Measurements from ENCODE around the gene GMCL2.
"Not testable (repeated sequence)": the region's sequence is repeated elsewhere in the genome, so short reads cannot be mapped to it uniquely, and the experiment has no call there.

GMCL2 gene

DNA sequence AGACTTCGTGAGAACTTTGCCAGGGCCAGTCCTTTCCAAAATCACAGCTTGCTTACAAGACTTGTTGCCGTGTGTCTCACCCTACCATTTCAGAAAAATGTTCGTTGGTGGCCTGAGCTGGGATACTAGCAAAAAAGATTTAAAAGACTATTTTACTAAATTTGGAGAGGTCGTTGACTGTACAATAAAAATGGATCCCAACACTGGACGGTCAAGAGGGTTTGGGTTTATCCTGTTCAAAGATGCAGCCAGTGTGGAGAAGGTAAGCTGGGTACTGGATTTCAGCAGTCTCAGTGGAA lies 18.5 kb upstream of the GMCL2 start:
- no peak for DNase-seq

DNA sequence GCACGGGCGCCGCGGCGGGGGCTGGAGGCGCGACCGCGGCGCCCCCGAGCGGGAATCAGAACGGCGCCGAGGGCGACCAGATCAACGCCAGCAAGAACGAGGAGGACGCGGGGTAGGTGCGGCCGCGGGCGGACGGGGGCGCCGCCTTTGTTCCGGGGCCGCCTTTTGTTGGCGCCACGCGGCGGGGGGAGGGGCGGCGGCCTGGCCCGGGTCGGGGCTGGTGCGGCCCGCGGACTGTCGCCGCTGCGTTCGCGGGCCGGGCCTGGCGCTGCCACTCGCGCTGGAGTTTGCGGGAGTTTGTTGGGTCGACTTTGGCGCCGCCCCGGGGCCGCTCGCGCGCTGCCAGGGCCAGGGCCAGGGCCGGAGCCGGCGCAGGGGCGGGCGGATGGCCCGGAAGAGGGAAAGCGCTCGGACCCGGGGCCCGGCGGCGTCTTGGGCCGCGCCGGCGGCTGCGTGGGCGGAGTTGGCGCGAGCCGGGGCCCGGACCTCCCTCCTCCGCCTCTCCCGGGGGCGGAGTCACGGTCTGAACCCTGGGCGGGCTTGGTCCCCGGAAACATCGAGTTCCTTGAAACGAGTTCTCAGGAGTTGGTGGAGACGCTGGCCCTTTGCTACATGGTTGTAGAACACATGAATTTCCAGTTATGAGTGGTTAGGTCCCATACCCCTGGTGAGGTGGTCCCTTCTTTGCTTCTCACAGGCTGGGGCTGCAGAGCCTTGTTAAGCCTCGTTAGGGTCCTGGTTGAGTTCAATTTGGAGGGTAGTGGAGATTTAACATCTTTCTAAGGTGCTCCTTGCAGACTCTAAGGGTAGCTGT lies 18.0 kb upstream of the GMCL2 start:
- peak; percentile 43 to 49 (median 44) for DNase-seq

DNA sequence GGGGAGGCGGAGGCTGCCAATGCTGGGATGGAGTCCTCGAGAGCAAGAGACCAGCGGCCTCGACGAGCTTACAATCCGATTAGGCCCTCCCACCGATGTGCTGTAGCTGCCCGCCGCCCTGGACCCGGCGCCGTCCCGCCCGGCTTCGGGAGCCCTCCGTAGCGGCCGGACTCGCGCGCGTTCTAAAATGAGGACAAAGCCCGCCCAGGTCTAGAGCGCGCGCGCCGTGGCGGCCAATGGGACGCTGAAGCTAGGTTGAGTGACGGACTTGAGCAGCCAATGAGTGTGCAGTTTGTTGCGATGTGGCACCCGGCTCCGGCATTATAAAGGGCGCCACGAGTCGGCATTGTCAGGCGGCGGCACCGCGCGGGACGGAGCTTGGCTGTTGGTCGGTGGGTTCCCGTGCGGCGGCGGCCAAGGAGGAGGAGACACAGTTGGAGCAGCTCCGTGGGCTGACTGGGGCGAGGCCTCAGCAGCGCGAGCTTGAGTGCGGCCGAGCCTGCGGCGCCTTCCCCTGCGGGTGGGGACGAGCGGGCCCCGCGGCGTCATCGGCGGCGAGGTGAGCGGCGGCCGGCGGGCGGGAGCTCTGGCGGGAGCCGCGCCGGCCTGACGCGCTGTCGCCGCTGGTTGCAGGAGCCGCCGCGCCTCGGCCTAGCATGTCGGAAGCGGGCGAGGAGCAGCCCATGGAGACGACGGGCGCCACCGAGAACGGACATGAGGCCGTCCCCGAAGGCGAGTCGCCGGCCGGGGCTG lies 17.2 kb upstream of the GMCL2 start, which contains the start of gene HNRNPAB:
HNRNPAB (plus strand) TSS at position 352 of the 753 bp plus-strand sequence; CDS start at position 657, 305 bp downstream.
- DNase-seq = peak; percentile 86 to 92 (median 88)

DNA sequence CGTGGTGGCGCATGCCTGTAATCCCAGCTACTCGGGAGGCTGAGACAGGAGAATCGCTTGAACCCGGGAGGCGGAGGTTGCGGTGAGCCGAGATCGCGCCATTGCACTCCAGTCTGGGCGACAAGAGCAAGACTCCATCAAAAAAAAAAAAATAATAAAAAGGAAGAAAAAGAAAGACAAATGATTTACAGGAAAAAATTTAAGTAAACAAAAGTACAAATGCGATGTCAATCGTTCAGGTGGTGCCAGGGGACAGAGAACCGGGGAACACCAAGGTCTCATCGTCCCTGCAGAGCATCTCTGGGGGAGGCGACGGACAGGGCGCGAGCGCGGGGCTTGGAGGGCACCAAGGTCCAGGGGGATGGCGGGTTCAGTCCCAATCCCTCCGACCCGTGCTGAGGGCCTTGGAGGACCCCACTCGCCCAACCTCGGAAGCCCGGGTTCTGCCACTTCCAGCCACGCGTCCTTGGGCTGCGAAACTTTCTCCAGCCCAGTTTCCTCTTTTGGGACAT lies 16.6 kb upstream of the GMCL2 start:
- DNase-seq = peak in 1 of 4 experiments; percentile 29

DNA sequence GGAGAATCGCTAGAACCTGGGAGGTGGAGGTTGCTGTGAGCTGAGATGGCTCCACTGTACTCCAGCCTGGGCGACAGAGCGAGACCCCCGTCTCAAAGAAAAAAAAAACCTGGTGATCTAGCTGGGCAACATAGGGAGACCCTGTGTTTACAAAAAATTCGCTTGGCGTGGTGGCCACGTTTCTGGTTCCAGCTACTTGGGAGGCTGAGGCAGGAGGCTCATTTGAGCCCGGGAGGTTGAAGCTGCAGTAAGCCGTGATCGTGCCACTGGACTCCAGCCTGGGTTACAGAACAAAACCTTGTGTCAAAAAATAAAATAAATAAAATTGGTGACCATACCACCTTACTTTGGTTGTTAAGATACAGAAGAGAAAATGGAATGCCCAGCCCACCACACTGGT lies 15.4 kb upstream of the GMCL2 start:
- DNase-seq = no peak

DNA sequence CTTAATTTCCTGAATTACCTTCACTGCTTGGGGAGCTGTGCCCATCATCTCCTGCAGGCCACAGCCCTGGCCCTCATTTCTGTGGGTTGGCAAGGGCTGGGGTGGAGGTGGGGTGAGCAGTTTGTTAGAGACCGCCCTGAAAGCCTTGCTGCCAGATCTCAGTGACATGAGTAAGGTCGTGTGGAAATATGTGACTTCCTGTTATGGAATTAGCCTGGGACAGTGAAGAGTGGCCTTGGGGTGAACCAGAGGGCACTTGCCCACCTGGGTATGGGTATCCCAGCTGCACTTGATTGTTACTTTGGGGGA lies 14.7 kb upstream of the GMCL2 start:
- DNase-seq = no peak

DNA sequence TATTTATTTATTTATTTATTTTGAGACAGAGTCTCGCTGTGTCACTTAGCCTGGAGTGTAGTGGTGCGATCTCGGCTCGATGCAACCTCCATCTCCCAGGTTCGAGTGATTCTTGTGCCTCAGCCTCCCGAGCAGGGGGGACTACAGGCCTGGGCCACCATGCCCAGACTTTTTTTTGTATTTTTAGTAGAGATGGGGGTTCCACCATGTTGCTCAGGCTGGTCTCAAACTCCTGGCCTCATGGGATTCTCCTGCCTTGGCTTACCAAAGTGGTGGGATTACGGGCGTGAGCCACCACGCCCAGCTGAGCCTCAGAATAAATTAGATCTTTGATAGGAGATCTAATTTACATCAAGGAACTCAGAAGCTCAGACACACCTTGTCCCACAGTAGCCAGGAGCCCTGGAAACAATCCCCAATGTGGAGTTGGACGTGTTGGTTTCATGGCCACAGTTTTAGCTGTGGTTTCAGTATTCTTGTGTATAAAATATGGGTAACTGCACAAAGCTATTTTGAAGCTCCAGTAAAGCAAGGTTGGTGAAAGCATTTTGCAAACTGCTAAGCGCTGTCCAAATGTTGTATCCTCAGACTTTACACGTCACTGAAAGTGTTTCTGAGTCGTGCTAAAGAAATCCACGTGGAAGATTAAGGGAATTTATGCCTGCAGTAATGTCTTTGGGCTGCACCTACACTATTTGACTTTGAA lies 14.2 kb upstream of the GMCL2 start:
- DNase-seq = no peak

DNA sequence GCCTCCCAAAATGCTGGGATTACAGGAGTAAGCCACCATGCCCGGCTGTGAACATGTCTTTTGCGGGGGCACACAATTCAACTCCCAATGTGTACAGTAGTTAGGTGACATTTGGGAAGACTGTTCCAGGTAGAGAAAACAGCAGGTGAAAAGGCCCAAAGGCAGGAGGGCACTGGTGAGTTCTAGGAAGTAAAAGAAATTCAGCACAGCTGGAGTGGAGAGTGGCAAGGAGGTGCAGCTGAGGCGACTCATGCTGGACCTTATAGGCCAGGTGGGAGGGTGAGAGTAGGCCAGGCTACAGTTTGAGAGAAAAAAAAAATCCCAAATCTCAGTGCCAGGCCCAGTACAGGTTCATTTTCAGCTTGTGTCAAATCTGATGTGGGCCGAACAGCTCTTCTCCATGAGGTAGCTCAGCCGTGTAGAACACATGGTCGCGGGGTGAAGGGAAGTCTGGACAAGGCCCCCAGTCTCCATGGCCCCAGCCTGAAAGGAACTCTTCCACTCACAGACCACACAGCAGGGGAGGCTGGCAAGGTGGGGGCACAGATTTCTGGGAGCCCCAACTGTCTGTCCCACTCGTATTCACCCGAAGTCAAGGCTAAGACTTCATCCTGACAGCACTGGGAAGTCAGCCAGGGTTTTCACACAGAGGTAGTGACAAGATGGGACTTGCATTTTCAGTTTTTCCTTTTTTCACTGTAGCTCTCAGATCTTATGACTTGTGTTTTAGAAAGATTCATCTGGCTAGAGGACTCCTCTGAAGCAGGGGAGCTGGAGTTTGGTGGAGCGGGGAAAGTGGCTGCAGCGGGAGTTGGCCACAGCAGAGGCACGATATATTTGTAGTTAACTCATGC lies 12.6 kb upstream of the GMCL2 start:
- no peak for DNase-seq

DNA sequence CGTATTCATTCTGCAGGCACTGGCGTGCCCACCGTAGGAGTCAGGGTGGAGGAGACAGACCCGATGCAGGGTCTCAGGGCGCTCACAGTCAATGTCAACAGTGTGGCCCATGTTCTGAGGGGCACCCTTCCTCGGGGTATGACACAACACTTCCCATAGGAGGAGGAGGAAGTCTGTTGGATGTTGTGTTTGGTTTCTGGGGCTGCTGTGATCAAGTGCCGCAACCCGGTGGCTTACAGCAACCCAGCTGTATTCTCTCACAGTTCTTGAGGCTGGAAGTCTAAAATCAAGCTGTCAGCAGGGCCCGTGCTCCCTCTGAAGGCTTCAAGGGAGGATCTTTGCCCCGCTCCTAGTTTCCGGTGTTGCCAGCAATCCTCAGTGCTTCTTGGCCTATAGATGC lies 11.5 kb upstream of the GMCL2 start:
- DNase-seq = no peak

DNA sequence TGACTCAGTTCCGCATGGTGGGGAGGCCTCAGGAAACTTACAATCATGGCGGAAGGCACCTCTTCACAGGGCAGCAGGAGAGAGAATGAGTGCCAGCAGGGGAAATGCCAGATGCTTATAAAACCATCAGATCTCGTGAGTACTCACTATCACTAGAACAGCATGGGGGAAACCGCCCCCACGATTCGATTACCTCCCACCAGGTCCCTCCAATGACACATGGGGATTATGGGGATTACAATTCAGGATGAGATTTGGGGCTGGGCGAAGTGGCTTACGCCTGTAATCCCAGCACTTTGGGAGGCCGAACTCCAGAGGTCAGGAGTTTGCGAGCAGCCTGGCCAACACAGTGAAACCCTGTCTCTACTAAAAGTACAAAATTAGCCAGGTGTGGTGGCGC lies 11.0 kb upstream of the GMCL2 start:
- not testable (repeated sequence) for DNase-seq

DNA sequence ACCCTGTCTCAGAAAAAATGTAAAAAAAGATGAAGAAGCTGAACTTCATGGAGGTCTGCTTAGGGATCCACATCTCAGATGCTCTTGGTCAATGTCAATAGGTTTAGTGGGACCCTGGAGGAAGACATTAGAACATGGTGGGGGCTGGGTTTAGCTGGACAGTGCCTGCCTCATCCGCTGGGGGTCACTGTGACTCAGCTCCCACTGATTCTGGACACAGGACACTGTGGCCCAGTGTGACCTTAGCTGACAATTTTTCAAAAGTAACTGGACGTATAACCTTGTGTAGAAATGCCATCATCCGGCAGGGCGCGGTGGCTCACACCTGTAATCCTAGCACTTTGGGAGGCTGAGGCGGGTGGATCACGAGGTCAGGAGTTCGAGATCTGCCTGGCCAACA lies 9.8 kb upstream of the GMCL2 start:
- no peak for DNase-seq

DNA sequence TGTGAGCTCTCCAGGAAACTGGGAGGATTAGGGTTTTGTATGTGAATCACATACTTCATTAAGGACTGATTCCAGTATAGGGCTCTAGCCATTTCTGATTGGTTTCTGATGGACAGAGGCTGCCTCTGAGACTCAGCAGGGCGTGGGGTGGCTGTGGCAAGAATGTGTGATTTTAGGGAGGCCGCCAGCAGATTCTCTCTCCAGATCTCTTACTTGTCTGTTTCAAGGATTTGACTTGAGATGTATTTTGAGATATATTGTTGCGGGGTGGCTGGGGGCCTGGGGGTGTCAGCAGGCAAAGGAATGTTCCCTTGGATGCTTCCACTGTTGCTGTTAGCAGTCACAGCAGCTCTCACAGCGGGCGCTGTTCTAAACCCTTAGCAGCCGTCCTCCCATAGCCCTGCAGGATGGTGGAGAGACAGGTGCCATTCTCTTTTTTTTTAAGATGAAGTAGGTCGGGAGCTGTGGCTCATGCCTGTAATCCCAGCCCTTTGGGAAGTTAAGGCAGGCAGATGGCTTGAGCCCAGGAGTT lies 9.2 kb upstream of the GMCL2 start:
- no peak for DNase-seq

DNA sequence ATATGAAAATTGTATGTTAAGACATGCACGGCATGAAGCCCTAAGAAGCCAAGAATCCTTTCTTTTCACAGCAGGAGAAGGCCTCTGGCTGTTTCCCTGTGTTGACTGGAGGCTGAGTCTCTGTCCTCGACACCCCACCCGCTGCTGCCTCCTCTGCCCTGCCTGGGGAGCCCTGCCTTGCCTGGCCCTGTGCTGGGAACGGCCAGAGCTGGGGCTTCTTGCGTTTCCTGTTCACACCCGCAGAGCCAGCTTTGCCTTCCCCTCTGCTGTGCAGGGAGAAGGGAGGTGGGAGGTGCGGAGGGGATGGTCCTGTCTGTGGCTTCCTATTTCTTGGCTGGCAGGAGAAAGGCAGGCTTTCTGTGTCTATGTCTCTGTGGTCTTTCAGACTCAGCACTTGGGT lies 6.9 kb upstream of the GMCL2 start:
- DNase-seq = no peak

DNA sequence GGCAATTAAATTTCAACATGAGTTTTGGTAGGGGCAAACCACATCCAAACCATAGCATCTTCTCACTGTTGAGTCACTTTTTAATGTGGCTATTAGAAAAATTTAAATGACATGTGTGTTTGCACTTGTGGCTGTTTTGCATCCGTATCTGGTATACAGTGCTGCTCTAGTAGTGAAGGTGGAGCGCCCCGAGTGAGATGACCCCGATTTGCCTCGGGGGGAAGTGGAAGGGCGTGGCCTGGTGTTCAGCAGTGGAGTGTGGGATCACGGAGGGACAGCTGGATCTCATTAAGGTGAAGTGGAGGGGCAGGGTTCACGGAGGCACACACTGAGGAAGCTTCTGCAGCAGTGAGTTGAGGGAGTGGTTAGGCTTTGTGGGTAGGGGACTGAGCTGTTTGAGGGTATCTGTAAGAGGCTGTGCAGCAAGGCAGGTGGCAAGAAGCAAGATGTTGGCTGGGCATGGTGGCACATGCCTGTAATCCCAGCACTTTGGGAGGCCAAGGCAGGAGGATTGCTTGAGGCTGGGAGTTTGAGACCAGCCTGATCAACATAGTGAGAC lies 6.2 kb upstream of the GMCL2 start:
- no peak for DNase-seq

DNA sequence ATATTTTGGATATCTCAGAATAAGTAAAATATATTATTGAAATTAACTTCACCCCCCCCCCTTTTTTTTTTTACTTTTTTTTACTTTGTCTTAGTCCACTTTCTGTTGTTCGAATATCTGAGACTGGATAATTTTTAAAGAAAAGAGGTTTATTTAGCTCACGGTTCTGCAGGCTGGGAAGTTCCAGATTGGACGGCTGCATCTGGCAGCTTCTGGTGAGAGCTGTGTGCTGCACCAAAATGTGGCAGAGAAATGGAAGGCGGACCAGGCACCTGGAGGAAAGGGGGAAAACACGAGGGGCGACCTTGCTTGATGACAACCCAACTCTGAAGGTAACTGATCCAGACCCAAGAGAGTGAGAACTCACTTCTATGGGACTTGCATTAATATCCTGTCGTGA lies 5.6 kb upstream of the GMCL2 start:
- no peak for DNase-seq

DNA sequence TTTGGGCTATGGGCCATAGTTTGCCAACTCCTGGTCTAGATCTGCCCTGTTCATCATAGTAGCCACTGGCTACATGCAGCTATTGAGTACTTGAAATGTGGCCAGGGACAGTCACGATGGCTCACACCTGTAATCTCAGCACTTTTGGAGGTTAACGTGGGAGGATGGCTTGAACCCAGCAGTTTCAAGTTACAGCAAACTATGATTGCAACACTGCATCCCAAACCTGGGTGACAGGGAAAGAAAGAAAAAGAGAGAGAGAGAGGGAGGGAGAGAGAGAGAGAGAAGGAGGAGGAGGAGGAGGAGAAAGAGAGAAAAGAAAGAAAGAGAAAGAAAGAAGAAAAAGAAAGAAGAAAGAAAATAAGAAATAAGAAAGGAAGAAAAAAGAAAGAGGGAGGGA lies 5.1 kb upstream of the GMCL2 start:
- no peak for DNase-seq

DNA sequence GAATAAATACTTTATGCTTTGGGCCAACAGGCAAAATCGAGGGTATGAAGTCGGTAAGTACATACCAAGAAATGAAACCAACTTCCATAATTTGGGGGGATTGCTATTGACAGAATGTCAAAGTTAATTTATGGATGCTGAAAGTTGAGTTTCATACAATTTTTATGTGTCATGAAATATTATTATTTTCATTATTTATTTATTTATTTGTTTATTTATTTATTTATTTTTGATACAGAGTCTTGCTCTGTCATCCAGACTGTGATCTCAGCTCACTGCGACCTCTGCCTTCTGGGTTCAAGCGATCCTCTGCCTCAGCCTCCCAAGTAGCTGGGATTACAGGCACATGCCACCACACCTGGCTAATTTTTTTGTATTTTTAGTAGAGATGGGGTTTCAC lies 4.5 kb upstream of the GMCL2 start:
- no peak for DNase-seq

DNA sequence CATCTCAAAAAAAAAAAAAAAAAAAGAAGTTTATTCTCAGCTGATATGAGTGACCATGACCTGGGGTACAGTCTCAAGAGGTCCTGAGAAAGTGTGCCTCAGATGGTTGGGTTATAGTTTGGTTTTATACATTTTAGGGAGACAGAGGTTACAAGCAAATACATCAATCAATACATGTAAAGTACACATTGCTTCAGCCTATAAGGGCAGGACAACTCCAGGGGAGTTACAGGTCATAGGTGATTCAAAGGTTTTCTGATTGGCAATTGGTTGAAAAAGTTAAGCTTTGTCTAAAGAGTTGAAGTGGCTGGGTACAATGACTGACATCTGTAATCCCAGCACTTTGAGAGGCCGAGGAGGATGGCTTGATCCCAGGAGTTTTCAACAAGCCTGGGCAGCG lies 2.3 kb upstream of the GMCL2 start:
- DNase-seq = no peak

DNA sequence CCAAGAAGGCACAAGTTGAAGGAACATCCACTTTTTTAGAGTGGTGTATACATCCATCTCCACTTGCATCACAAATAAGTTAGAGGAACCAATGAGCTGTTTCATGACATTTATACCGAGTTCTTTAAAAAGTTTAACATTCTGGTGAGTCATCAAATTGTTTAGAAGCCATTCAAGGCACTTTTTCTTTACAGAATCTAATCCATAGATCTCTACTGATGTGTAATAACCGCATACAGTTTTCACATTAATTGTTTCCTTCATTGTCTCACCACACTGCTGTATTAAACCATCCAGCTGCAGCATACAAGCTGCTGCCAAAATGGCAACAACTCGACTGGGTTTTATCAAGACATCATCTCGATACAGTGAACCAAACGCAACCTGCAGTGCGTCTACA lies 744 bp downstream of the GMCL2 start:
- DNase-seq = no peak

DNA sequence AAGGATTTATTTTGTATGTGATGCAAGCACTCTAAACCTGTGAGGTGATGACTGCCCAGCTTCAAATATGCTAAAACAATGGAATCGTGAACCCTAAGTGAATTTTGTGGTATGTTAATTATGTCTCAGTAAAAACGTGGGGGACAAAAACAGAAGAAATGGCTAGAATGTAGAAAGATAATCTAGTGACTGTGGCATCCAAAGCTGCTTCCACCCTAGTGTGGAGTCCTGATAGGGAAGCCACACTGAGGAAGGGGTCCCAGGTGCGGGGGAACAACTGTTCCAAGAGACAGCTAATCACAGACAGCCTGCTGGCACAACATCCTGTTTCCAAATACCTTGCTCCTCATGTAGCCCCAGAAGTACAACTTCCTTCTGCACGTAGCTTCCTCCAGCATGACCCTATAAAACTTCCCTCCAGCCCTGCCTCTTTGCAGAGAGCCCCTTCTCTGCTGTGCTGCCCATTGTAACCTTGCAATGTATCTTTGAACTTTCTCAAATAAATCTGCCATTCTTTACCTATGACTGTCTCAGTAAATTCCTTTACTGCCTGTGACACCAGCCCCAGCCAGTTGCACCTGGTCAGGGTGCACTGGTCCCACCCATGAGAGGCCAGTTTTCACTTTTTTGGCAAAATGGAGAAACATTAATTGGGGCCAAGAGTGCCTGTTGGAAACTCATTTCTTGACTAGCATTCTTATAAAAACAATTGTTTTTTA lies 4.9 kb downstream of the GMCL2 start:
- no peak for DNase-seq

DNA sequence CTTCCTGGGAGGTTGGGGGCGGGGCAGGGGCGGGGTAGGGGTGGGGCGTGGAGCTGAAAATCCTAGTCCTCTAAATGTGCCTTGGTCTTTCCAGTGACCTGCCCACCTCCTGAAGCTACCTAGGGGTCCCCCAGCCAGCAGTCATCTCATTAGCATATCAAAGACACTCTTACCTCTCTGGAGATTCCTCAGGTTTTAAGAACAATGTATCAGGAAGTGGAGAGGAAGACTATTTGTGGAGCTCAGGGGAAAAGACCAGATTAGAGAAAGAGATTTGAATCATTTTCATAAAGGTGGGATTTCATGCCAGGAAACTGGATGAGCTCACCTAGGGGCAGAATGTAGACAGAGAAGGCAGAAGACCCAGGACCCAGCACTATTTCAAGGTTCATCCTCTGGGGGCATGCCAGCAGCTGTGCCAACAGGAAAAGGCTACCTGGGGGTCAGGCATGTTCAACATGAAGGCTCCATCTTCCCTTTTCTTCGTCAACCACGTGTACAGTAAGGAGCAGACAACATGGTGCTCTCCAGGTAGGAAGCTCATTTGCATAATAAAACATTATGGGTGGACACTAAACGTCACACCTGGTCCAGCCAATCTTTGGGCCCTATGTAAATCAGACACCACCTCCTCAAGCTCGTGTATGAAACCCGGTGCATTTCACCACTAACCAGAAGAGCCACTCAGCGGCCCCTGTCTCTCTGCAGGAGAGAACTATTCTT lies 6.9 kb downstream of the GMCL2 start:
- no peak for DNase-seq

All from activated CD4-positive, CD25-positive, alpha-beta regulatory T cell (primary cell).